ENCODE measurements around the gene COMMD4. TPM values are rescaled to one million over a fixed set of nuclear protein-coding genes. Genes with fewer than 3 reads are reported as not detected.

Gene COMMD4
- total RNA-seq, 1 donor from 2014 or later = 36.4 TPM

DNA sequence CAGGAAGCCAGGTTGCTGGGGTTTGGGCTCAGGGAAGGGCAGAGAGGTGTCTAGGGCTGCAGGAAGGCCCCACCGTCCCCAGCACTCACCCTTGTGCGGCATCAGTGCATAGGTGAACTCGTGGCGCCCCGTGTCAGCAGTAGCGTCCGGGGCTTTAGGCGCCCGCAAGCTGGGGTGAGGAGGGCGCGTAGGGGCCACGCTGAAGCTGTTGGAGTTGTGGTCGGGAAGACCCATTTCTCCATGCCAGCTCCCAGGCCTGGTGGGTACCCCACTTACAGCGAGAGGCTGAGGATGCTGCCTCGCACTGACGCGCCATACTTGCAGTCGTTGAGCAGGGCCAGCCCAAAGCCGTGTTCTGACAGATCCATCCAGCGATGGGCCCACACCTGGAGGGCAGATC is 20.7 kb downstream of the COMMD4 start:
- Histone ChIP-seq H3K27me3 (no peaks in the 10 kb centered on the region), H3K36me3 (no peaks in the 10 kb centered on the region), H3K4me2 (no peak overlapping the region), H3K27ac (no peak overlapping the region), H3F3A (ENCODE audit: low read depth) (no peaks in the 10 kb centered on the region), H3K4me3 (no peak overlapping the region), H3K79me2 (ENCODE audit: low read depth) (no peaks in the 10 kb centered on the region), H2AFZ (replicated peaks) (no peak overlapping the region), H3K4me1 (no peaks in the 10 kb centered on the region), H3K9ac (no peak overlapping the region), H3K9me3 (ENCODE audit: low read depth) (no peaks in the 10 kb centered on the region), H4K20me1 (ENCODE audit: low read depth) (no peaks in the 10 kb centered on the region)
- H3K36me3 Mint-ChIP-seq = peaks cover 3% of the 10 kb centered on the region
- no peak overlapping the region for H3K27ac Mint-ChIP-seq
- no peaks in the 10 kb centered on the region for H3K27me3 Mint-ChIP-seq (ENCODE audit: insufficient read depth, low read depth)
- H3K4me3 Mint-ChIP-seq = no peak overlapping the region
- TF ChIP-seq, protein P1, sequence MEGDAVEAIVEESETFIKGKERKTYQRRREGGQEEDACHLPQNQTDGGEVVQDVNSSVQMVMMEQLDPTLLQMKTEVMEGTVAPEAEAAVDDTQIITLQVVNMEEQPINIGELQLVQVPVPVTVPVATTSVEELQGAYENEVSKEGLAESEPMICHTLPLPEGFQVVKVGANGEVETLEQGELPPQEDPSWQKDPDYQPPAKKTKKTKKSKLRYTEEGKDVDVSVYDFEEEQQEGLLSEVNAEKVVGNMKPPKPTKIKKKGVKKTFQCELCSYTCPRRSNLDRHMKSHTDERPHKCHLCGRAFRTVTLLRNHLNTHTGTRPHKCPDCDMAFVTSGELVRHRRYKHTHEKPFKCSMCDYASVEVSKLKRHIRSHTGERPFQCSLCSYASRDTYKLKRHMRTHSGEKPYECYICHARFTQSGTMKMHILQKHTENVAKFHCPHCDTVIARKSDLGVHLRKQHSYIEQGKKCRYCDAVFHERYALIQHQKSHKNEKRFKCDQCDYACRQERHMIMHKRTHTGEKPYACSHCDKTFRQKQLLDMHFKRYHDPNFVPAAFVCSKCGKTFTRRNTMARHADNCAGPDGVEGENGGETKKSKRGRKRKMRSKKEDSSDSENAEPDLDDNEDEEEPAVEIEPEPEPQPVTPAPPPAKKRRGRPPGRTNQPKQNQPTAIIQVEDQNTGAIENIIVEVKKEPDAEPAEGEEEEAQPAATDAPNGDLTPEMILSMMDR (IDR thresholded peaks at IDR 0.05) = no peak
- TF ChIP-seq EZH2phosphoT487 (IDR thresholded peaks at IDR 0.05) (no peak), EZH2 (IDR thresholded peaks at IDR 0.05) (no peak)
- no peaks in the 10 kb centered on the region for H3K4me1 Mint-ChIP-seq
- no peak for DNase-seq (ENCODE audit: low spot score)
- H3K9me3 Mint-ChIP-seq = no peaks in the 10 kb centered on the region

GRCh38 chr15:75357976-75358673 is 22.3 kb downstream of the COMMD4 start:
- no peaks in the 10 kb centered on the region for H3K27me3 Mint-ChIP-seq (ENCODE audit: insufficient read depth, low read depth)
- Histone ChIP-seq H3K9ac (no peak overlapping the region), H3K9me3 (ENCODE audit: low read depth) (no peaks in the 10 kb centered on the region), H3K27me3 (no peaks in the 10 kb centered on the region), H3K27ac (no peak overlapping the region), H3K4me1 (no peaks in the 10 kb centered on the region), H3K36me3 (no peaks in the 10 kb centered on the region), H3K4me3 (no peak overlapping the region), H3F3A (ENCODE audit: low read depth) (no peaks in the 10 kb centered on the region), H3K79me2 (ENCODE audit: low read depth) (no peaks in the 10 kb centered on the region), H4K20me1 (ENCODE audit: low read depth) (no peaks in the 10 kb centered on the region), H2AFZ (replicated peaks) (no peak overlapping the region), H3K4me2 (no peak overlapping the region)
- H3K27ac Mint-ChIP-seq = no peak overlapping the region
- no peak for DNase-seq (ENCODE audit: low spot score)
- no peaks in the 10 kb centered on the region for H3K9me3 Mint-ChIP-seq
- H3K4me3 Mint-ChIP-seq = no peak overlapping the region
- H3K36me3 Mint-ChIP-seq = peaks cover 6% of the 10 kb centered on the region
- H3K4me1 Mint-ChIP-seq = no peaks in the 10 kb centered on the region
- TF ChIP-seq EZH2 (IDR thresholded peaks at IDR 0.05) = no peak
- TF ChIP-seq, protein P1 (IDR thresholded peaks at IDR 0.05) = no peak

GRCh38 chr15:75358771-75359536 is 23.1 kb downstream of the COMMD4 start:
- no peak for DNase-seq (ENCODE audit: low spot score)
- H3K4me1 Mint-ChIP-seq = no peaks in the 10 kb centered on the region
- no peaks in the 10 kb centered on the region for H3K36me3 ChIP-seq
- TF ChIP-seq EZH2phosphoT487 (IDR thresholded peaks at IDR 0.05) = no peak
- TF ChIP-seq, protein P1 (IDR thresholded peaks at IDR 0.05) = no peak
- TF ChIP-seq EZH2 (IDR thresholded peaks at IDR 0.05) = no peak
- H3F3A ChIP-seq (ENCODE audit: low read depth) = no peaks in the 10 kb centered on the region
- H3K9me3 ChIP-seq (ENCODE audit: low read depth) = no peaks in the 10 kb centered on the region
- H3K27me3 ChIP-seq = no peaks in the 10 kb centered on the region
- no peak overlapping the region for H3K27ac ChIP-seq
- H3K4me3 ChIP-seq = no peak overlapping the region
- H3K36me3 Mint-ChIP-seq = peaks cover 8% of the 10 kb centered on the region
- no peak overlapping the region for H3K27ac Mint-ChIP-seq
- no peaks in the 10 kb centered on the region for H3K9me3 Mint-ChIP-seq
- H3K79me2 ChIP-seq (ENCODE audit: low read depth) = no peaks in the 10 kb centered on the region
- H3K4me2 ChIP-seq = no peak overlapping the region
- no peaks in the 10 kb centered on the region for H3K27me3 Mint-ChIP-seq (ENCODE audit: insufficient read depth, low read depth)
- no peak overlapping the region for H2AFZ ChIP-seq (replicated peaks)
- H3K4me1 ChIP-seq = no peaks in the 10 kb centered on the region
- no peak overlapping the region for H3K9ac ChIP-seq
- H4K20me1 ChIP-seq (ENCODE audit: low read depth) = no peaks in the 10 kb centered on the region
- no peak overlapping the region for H3K4me3 Mint-ChIP-seq

Data from neural progenitor cell (in vitro differentiated cells).